MCF 10A (cell line): ENCODE measurements around the gene NTRK2. TPM values are rescaled to one million over a fixed set of nuclear protein-coding genes. Genes with fewer than 3 reads are reported as not detected.
A peak's percentile ranks its signal among the peaks of the same experiment; 100 is the strongest.

Experiments
- BruUV-seq: library from RNA; stranded (reverse); fragments of 400-500 nt; replicated peaks from 2 replicates; lab custom pipeline; 2021; lab: Mats Ljungman, UMichigan
- CTCF ChIA-PET: fragments of 300-600 bp; sonication (Branson Sonifier 250); formaldehyde crosslinking; extraction: SDS; loops from one replicate; lab custom pipeline; 2021; ENCODE audit warnings: antibody characterized with exemption, inconsistent platforms; lab: Yijun Ruan, JAX
- POLR2A ChIA-PET: fragments of 300-600, 350-650 bp; sonication (Branson Sonifier 250); formaldehyde crosslinking; extraction: SDS; loops from one replicate; lab custom pipeline; 2020; ENCODE audit warnings: antibody characterized with exemption, inconsistent platforms; lab: Yijun Ruan, JAX
- DNase-seq: peaks from one replicate; pipeline ENCODE4 v3.0.0-alpha.2; 2018; ENCODE audit not compliant: unreplicated experiment
- H3K27ac Mint-ChIP-seq: one replicate; pipeline ENCODE4 v1.8.0; 2022; ENCODE audit warnings: mild to moderate bottlenecking, low read depth, mixed read lengths; ENCODE audit not compliant: unreplicated experiment
- H3K27me3 Mint-ChIP-seq: one replicate; pipeline ENCODE4 v1.8.0; 2022; ENCODE audit warnings: mixed read lengths; ENCODE audit not compliant: insufficient read depth, unreplicated experiment
- H3K36me3 Mint-ChIP-seq: one replicate; pipeline ENCODE4 v1.8.0; 2022; ENCODE audit warnings: mild to moderate bottlenecking, moderate library complexity, mixed read lengths; ENCODE audit not compliant: insufficient read depth, unreplicated experiment
- H3K4me1 Mint-ChIP-seq: one replicate; pipeline ENCODE4 v1.8.0; 2022; ENCODE audit warnings: mixed read lengths; ENCODE audit not compliant: insufficient read depth, unreplicated experiment
- H3K4me3 Mint-ChIP-seq: one replicate; pipeline ENCODE4 v1.8.0; 2022; ENCODE audit warnings: mild to moderate bottlenecking, moderate library complexity, mixed read lengths; ENCODE audit not compliant: unreplicated experiment
- H3K9me3 Mint-ChIP-seq: one replicate; pipeline ENCODE4 v1.8.0; 2022; ENCODE audit warnings: mixed read lengths; ENCODE audit not compliant: unreplicated experiment
- CTCF ChIP-seq: fragments of 200-600 bp; IDR thresholded peaks from one replicate; pipeline ENCODE4 v1.8.0; 2022; ENCODE audit warnings: antibody characterized with exemption, mild to moderate bottlenecking; ENCODE audit not compliant: unreplicated experiment
- intact Hi-C: fragments of 100-400 bp; cut with micrococcal nuclease; formaldehyde crosslinking; loops from 2 replicates; pipeline ENCODE4 v1.14.1; 2022
- total RNA-seq: library from RNA; stranded (reverse); gene quantifications from 2 replicates; pipeline ENCODE4 v1.2.3, GENCODE V29; 2022

Gene NTRK2
- total RNA-seq, 1 experiment from 2014 or later = not detected

- no peaks in the 10 kb centered on the region for H3K36me3 Mint-ChIP-seq
- TF ChIP-seq CTCF = no peak
- no peak overlapping the region for H3K4me3 Mint-ChIP-seq
- ChIA-PET POLR2A (interaction anchor here (0.8 kb wide), 1 partner anchor 58 kb away, joined by 3 read pairs; no protein-coding TSS in a partner anchor), CTCF (interaction anchor here (0.6 to 0.8 kb wide), 2 partner anchors 454 to 583 kb away, joined by 3 read pairs; no protein-coding TSS in a partner anchor)
- peak overlapping the region; percentile 39 for H3K27ac Mint-ChIP-seq
- H3K27me3 Mint-ChIP-seq = no peaks in the 10 kb centered on the region
- no peak for DNase-seq
- BruUV-seq = no TSS peak
- intact Hi-C loops = no loop called here
- peaks cover 16% of the 10 kb centered on the region for H3K4me1 Mint-ChIP-seq
- H3K9me3 Mint-ChIP-seq = peaks cover 4% of the 10 kb centered on the region
These were observed 188.8 kb downstream of the NTRK2 start for GRCh38 chr9:84858364-84858763.

GRCh38 chr9:84860249-84861115 is 191.0 kb downstream of the NTRK2 start:
- no peaks in the 10 kb centered on the region for H3K36me3 Mint-ChIP-seq
- ChIA-PET POLR2A (interaction anchor here (2.0 kb wide), 1 partner anchor 8 kb away, joined by 10 read pairs; no protein-coding TSS in a partner anchor), CTCF (interaction anchor here (0.6 to 0.9 kb wide), 2 partner anchors 27 to 96 kb away, joined by 3 to 5 read pairs; no protein-coding TSS in a partner anchor)
- no peak for DNase-seq
- TF ChIP-seq CTCF = no peak
- intact Hi-C loops = no loop called here
- no peaks in the 10 kb centered on the region for H3K27me3 Mint-ChIP-seq
- no peak overlapping the region for H3K27ac Mint-ChIP-seq
- no peaks in the 10 kb centered on the region for H3K9me3 Mint-ChIP-seq
- BruUV-seq = no TSS peak
- H3K4me1 Mint-ChIP-seq = peaks cover 16% of the 10 kb centered on the region
- no peak overlapping the region for H3K4me3 Mint-ChIP-seq

- DNase-seq = no peak
- no peak overlapping the region for H3K27ac Mint-ChIP-seq
- no peak overlapping the region for H3K4me3 Mint-ChIP-seq
- no TSS peak for BruUV-seq
- peaks cover 8% of the 10 kb centered on the region for H3K4me1 Mint-ChIP-seq
- CTCF ChIA-PET = interaction anchor here (0.5 to 0.7 kb wide), 2 partner anchors 328 to 530 kb away, joined by 3 read pairs; no protein-coding TSS in a partner anchor
- no peaks in the 10 kb centered on the region for H3K27me3 Mint-ChIP-seq
- intact Hi-C loops = no loop called here
- POLR2A ChIA-PET = interaction anchor here (0.6 to 2.0 kb wide), 2 partner anchors 9 to 43 kb away, joined by 3 to 10 read pairs; no protein-coding TSS in a partner anchor
- TF ChIP-seq CTCF = no peak
- H3K9me3 Mint-ChIP-seq = no peaks in the 10 kb centered on the region
- no peaks in the 10 kb centered on the region for H3K36me3 Mint-ChIP-seq
These were observed 191.9 kb downstream of the NTRK2 start for GRCh38 chr9:84861455-84861854.

GRCh38 chr9:84862308-84862707 is 192.8 kb downstream of the NTRK2 start:
- no peak for DNase-seq
- peaks cover 6% of the 10 kb centered on the region for H3K4me1 Mint-ChIP-seq
- H3K36me3 Mint-ChIP-seq = no peaks in the 10 kb centered on the region
- intact Hi-C loops = no loop called here
- H3K4me3 Mint-ChIP-seq = no peak overlapping the region
- BruUV-seq = no TSS peak
- ChIA-PET CTCF (interaction anchor here (0.7 kb wide), 1 partner anchor 1289 kb away, joined by 3 read pairs; no protein-coding TSS in a partner anchor), POLR2A (interaction anchor here (1.1 kb wide), 1 partner anchor 16 kb away, joined by 3 read pairs; no protein-coding TSS in a partner anchor)
- peak overlapping the region; percentile 32 for H3K27ac Mint-ChIP-seq
- TF ChIP-seq CTCF = no peak
- no peaks in the 10 kb centered on the region for H3K27me3 Mint-ChIP-seq
- H3K9me3 Mint-ChIP-seq = no peaks in the 10 kb centered on the region
